Colonic mucosa (tissue), 4 donors: ENCODE results near the gene VWA5B2. TPM values are rescaled to one million over a fixed set of nuclear protein-coding genes. Genes with fewer than 3 reads are reported as not detected.

Experiments used
- DNase-seq: peaks from one replicate; pipeline ENCODE4 v3.0.0-alpha.2; 2020
- H3K27ac ChIP-seq: fragments of 200-600 bp; one replicate; pipeline ENCODE4 v1.8.0; 2021
- H3K27me3 ChIP-seq: fragments of 200-600 bp; one replicate; pipeline ENCODE4 v1.8.0; 2021
- H3K36me3 ChIP-seq: fragments of 200-600 bp; one replicate; pipeline ENCODE4 v1.8.0; 2021
- H3K4me1 ChIP-seq: fragments of 200-600 bp; one replicate; pipeline ENCODE4 v1.8.0; 2021; ENCODE audit warnings: mild to moderate bottlenecking
- H3K4me3 ChIP-seq: fragments of 200-600 bp; one replicate; pipeline ENCODE4 v1.8.0; 2021
- H3K9ac ChIP-seq, 2 donors: one replicate each; pipeline ENCODE4 v1.7.0; 2013; ENCODE audit warnings: control low read depth in 2 of 2, low read depth in 2 of 2, low read length in 2 of 2
- H3K9me3 ChIP-seq: fragments of 200-600 bp; one replicate; pipeline ENCODE4 v1.8.0; 2021
- CTCF ChIP-seq: fragments of 200-600 bp; IDR thresholded peaks from one replicate; pipeline ENCODE4 v1.8.0; 2022; ENCODE audit warnings: antibody characterized with exemption, mild to moderate bottlenecking
- intact Hi-C: fragments of 100-400 bp; cut with DNase I; formaldehyde crosslinking; loops from one replicate; pipeline ENCODE4 v1.14.1; 2022
- total RNA-seq, 2 donors: library from RNA; stranded (reverse); fragmentation: NEBNext Ultra II Directional in 1 of 2; extraction: Animal tissue kit (Norgen Biotek cat#: 25700) in 1 of 2; gene quantifications; one replicate each; pipeline ENCODE4 v1.2.1, GENCODE V29; 2021
- donor health status: healthy.
- donor health status: DM: no; HTN: no; CAD: no.
- donor health status: DM: no; HTN: no; CAD: no.

Gene VWA5B2
- total RNA-seq, 2 donors from 2014 or later: 2.1 to 2.3 TPM

GRCh38 chr3:184203526-184203925 lies 25.9 kb upstream of the VWA5B2 start:
- Histone ChIP-seq H3K9me3 (no peaks in the 10 kb centered on the region), H3K4me3 (no peak overlapping the region), H3K9ac (no peak overlapping the region), H3K36me3 (no peaks in the 10 kb centered on the region), H3K4me1 (no peaks in the 10 kb centered on the region), H3K27me3 (no peaks in the 10 kb centered on the region), H3K27ac (no peak overlapping the region)
- no peak for TF ChIP-seq CTCF
- DNase-seq: no peak
- intact Hi-C loops: no loop called here

- DNase-seq: no peak
- no peaks in the 10 kb centered on the region for H3K9me3 ChIP-seq
- no peak for TF ChIP-seq CTCF
- intact Hi-C loops: no loop called here
- no peak overlapping the region for H3K9ac ChIP-seq
- no peaks in the 10 kb centered on the region for H3K27me3 ChIP-seq
- no peaks in the 10 kb centered on the region for H3K4me1 ChIP-seq
- H3K4me3 ChIP-seq: no peak overlapping the region
- no peaks in the 10 kb centered on the region for H3K36me3 ChIP-seq
- no peak overlapping the region for H3K27ac ChIP-seq
These were observed 20.1 kb upstream of the VWA5B2 start for GRCh38 chr3:184209146-184209923.

GRCh38 chr3:184211297-184211696 lies 18.1 kb upstream of the VWA5B2 start:
- DNase-seq: no peak
- TF ChIP-seq CTCF: no peak
- Histone ChIP-seq H3K27me3 (no peaks in the 10 kb centered on the region), H3K4me3 (no peak overlapping the region), H3K9ac (no peak overlapping the region), H3K27ac (no peak overlapping the region), H3K4me1 (no peaks in the 10 kb centered on the region), H3K9me3 (no peaks in the 10 kb centered on the region), H3K36me3 (no peaks in the 10 kb centered on the region)
- intact Hi-C loops: no loop called here

- H3K27ac ChIP-seq: no peak overlapping the region
- intact Hi-C loops: no loop called here
- no peaks in the 10 kb centered on the region for H3K36me3 ChIP-seq
- H3K9me3 ChIP-seq: no peaks in the 10 kb centered on the region
- H3K4me3 ChIP-seq: no peak overlapping the region
- no peak overlapping the region for H3K9ac ChIP-seq
- no peak for DNase-seq
- H3K4me1 ChIP-seq: no peaks in the 10 kb centered on the region
- H3K27me3 ChIP-seq: no peaks in the 10 kb centered on the region
- TF ChIP-seq CTCF: no peak
These were observed 17.7 kb upstream of the VWA5B2 start for GRCh38 chr3:184211718-184212117.

GRCh38 chr3:184218814-184219213 lies 10.6 kb upstream of the VWA5B2 start:
- TF ChIP-seq CTCF: no peak

More at GRCh38 chr3:184218814-184219213, 10.6 kb upstream of the VWA5B2 start:
- Histone ChIP-seq H3K4me1 (no peaks in the 10 kb centered on the region), H3K4me3 (no peak overlapping the region), H3K9ac (no peak overlapping the region), H3K27me3 (no peaks in the 10 kb centered on the region), H3K9me3 (no peaks in the 10 kb centered on the region), H3K27ac (no peak overlapping the region), H3K36me3 (no peaks in the 10 kb centered on the region)
- DNase-seq: no peak
- intact Hi-C loops: no loop called here
